Subcutaneous abdominal adipose tissue (tissue), 5 donors: ENCODE data around the gene COQ10A.

Experiments used
- H3K27ac ChIP-seq: one replicate; pipeline ENCODE4 v1.7.0; 2013; ENCODE audit warnings: low read depth, mild to moderate bottlenecking, inconsistent platforms, low read length, moderate library complexity
- H3K27me3 ChIP-seq, 5 donors: one replicate each; pipeline ENCODE4 v1.7.0; 2013; ENCODE audit warnings: low read length in 5 of 5, inconsistent platforms in 1 of 5; ENCODE audit not compliant: control insufficient read depth in 5 of 5, insufficient read depth in 4 of 5
- H3K36me3 ChIP-seq, 5 donors: one replicate each; pipeline ENCODE4 v1.7.0; 2013; ENCODE audit warnings: low read length in 5 of 5; ENCODE audit not compliant: control insufficient read depth in 5 of 5, insufficient read depth in 5 of 5
- H3K4me1 ChIP-seq, 5 donors: one replicate each; pipeline ENCODE4 v1.7.0; 2013; ENCODE audit warnings: low read length in 5 of 5, mild to moderate bottlenecking in 3 of 5, moderate library complexity in 1 of 5; ENCODE audit not compliant: control insufficient read depth in 5 of 5, insufficient read depth in 5 of 5
- H3K4me3 ChIP-seq, 5 donors: one replicate each; pipeline ENCODE4 v1.7.0; 2013; ENCODE audit warnings: low read length in 5 of 5, low read depth in 1 of 5
- H3K9ac ChIP-seq, 5 donors: one replicate each; pipeline ENCODE4 v1.7.0; 2013; ENCODE audit warnings: low read length in 5 of 5, mild to moderate bottlenecking in 4 of 5, moderate library complexity in 3 of 5
- H3K9me3 ChIP-seq, 5 donors: one replicate each; pipeline ENCODE4 v1.7.0; 2013; ENCODE audit warnings: low read length in 5 of 5; ENCODE audit not compliant: control insufficient read depth in 5 of 5
- donor health status: healthy.
- donor health status: healthy.
- donor health status: healthy.
- donor health status: healthy.
- donor health status: healthy.

COQ10A gene

GRCh38 chr12:56288705-56289387 is 22.1 kb downstream of the COQ10A start:
- Histone ChIP-seq H3K4me1 (peaks cover 0 to 45% (median 22%) of the 10 kb centered on the region in 5 donors), H3K9ac (no peak overlapping the region), H3K36me3 (peaks cover 4 to 33% (median 23%) of the 10 kb centered on the region in 5 donors), H3K27me3 (no peaks in the 10 kb centered on the region), H3K9me3 (no peaks in the 10 kb centered on the region), H3K4me3 (no peak overlapping the region), H3K27ac (no peak overlapping the region)

GRCh38 chr12:56293795-56294194 is 27.1 kb downstream of the COQ10A start:
- Histone ChIP-seq H3K4me1 (peaks cover 4 to 70% (median 50%) of the 10 kb centered on the region in 5 donors), H3K9me3 (no peaks in the 10 kb centered on the region), H3K9ac (peak overlapping the region in 1 of 5 donors; percentile 24), H3K4me3 (no peak overlapping the region), H3K27ac (peak overlapping the region; percentile 74), H3K36me3 (peaks cover 0 to 14% (median 12%) of the 10 kb centered on the region in 5 donors), H3K27me3 (no peaks in the 10 kb centered on the region)

GRCh38 chr12:56296295-56296694 is 29.6 kb downstream of the COQ10A start:
- no peaks in the 10 kb centered on the region for H3K9me3 ChIP-seq
- peak overlapping the region in 2 of 5 donors; percentile 20 to 21 for H3K9ac ChIP-seq
- peak overlapping the region; percentile 98 for H3K27ac ChIP-seq
- peaks cover 0 to 7% (median 4%) of the 10 kb centered on the region in 5 donors for H3K36me3 ChIP-seq
- peak overlapping the region in 1 of 5 donors; percentile 35 for H3K4me3 ChIP-seq
- peaks cover 15 to 83% (median 67%) of the 10 kb centered on the region in 5 donors for H3K4me1 ChIP-seq
- no peaks in the 10 kb centered on the region for H3K27me3 ChIP-seq

GRCh38 chr12:56297400-56297799 is 30.7 kb downstream of the COQ10A start:
- no peaks in the 10 kb centered on the region for H3K27me3 ChIP-seq
- H3K36me3 ChIP-seq = peaks cover 0 to 2% (median 0%) of the 10 kb centered on the region in 5 donors
- peaks cover 17 to 83% (median 68%) of the 10 kb centered on the region in 5 donors for H3K4me1 ChIP-seq
- H3K9ac ChIP-seq = peak overlapping the region in 1 of 5 donors; percentile 30
- H3K27ac ChIP-seq = peak overlapping the region; percentile 98
- H3K9me3 ChIP-seq = no peaks in the 10 kb centered on the region
- peak overlapping the region in 3 of 5 donors; percentile 17 to 96 (median 93) for H3K4me3 ChIP-seq

GRCh38 chr12:56298828-56299227 is 32.1 kb downstream of the COQ10A start:
- Histone ChIP-seq H3K36me3 (peaks cover 0 to 2% (median 0%) of the 10 kb centered on the region in 5 donors), H3K4me3 (peak overlapping the region; percentile 72 to 96 (median 93)), H3K27me3 (no peaks in the 10 kb centered on the region), H3K4me1 (peaks cover 17 to 73% (median 67%) of the 10 kb centered on the region in 5 donors), H3K27ac (peak overlapping the region; percentile 98), H3K9ac (peak overlapping the region; percentile 81 to 95 (median 93)), H3K9me3 (no peaks in the 10 kb centered on the region)

GRCh38 chr12:56299308-56299852 is 32.6 kb downstream of the COQ10A start:
- no peaks in the 10 kb centered on the region for H3K27me3 ChIP-seq
- peaks cover 17 to 67% (median 62%) of the 10 kb centered on the region in 5 donors for H3K4me1 ChIP-seq
- peak overlapping the region; percentile 81 to 95 (median 93) for H3K9ac ChIP-seq
- H3K4me3 ChIP-seq = peak overlapping the region; percentile 72 to 96 (median 93)
- H3K27ac ChIP-seq = peak overlapping the region; percentile 98
- H3K9me3 ChIP-seq = no peaks in the 10 kb centered on the region
- peaks cover 0 to 6% (median 2%) of the 10 kb centered on the region in 5 donors for H3K36me3 ChIP-seq

- H3K36me3 ChIP-seq = peaks cover 0 to 8% (median 5%) of the 10 kb centered on the region in 5 donors
- peak within 1 kb of the TSS; percentile 81 to 95 (median 93) for H3K9ac ChIP-seq
- H3K4me1 ChIP-seq = peaks cover 17 to 60% (median 55%) of the 10 kb centered on the region in 5 donors
- H3K27me3 ChIP-seq = no peaks in the 10 kb centered on the region
- H3K27ac ChIP-seq = peak within 1 kb of the TSS; percentile 98
- no peaks in the 10 kb centered on the region for H3K9me3 ChIP-seq
- peak within 1 kb of the TSS; percentile 72 to 96 (median 93) for H3K4me3 ChIP-seq
Measured at GRCh38 chr12:56299853-56300643, 33.3 kb downstream of the COQ10A start, which contains the start of gene CS. Gene CS, minus strand, starts transcription at chr12:56300330. Its CDS starts 129 bp downstream, at chr12:56300201.

GRCh38 chr12:56300644-56301464 is 34.1 kb downstream of the COQ10A start:
- H3K4me1 ChIP-seq = peaks cover 17 to 56% (median 55%) of the 10 kb centered on the region in 5 donors
- peak overlapping the region; percentile 59 to 95 (median 74) for H3K9ac ChIP-seq
- peaks cover 0 to 13% (median 6%) of the 10 kb centered on the region in 5 donors for H3K36me3 ChIP-seq
- H3K27ac ChIP-seq = peak overlapping the region; percentile 98
- no peaks in the 10 kb centered on the region for H3K27me3 ChIP-seq
- peak overlapping the region; percentile 72 to 96 (median 92) for H3K4me3 ChIP-seq
- H3K9me3 ChIP-seq = no peaks in the 10 kb centered on the region

GRCh38 chr12:56304276-56304675 is 37.5 kb downstream of the COQ10A start:
- H3K4me3 ChIP-seq = no peak overlapping the region
- H3K27me3 ChIP-seq = no peaks in the 10 kb centered on the region
- peaks cover 0 to 37% (median 14%) of the 10 kb centered on the region in 5 donors for H3K36me3 ChIP-seq
- no peaks in the 10 kb centered on the region for H3K9me3 ChIP-seq
- no peak overlapping the region for H3K27ac ChIP-seq
- H3K4me1 ChIP-seq = peaks cover 11 to 23% (median 22%) of the 10 kb centered on the region in 5 donors
- H3K9ac ChIP-seq = no peak overlapping the region
